Fibroblast of peridontal ligament (primary cell): ENCODE measurements around the gene MAFB.
A peak's percentile ranks its signal among the peaks of the same experiment; 100 is the strongest.

Source experiments
- DNase-seq: peaks from one replicate; pipeline ENCODE4 v3.0.0-alpha.2; 2010; ENCODE audit errors: extremely low read depth

MAFB gene

GRCh38 chr20:40703975-40704530, 15.0 kb upstream of the MAFB start:
- no peak for DNase-seq

GRCh38 chr20:40702504-40702903, 13.5 kb upstream of the MAFB start:
- peak; percentile 11 for DNase-seq

- DNase-seq, result no peak
Observed at GRCh38 chr20:40698744-40699143, 9.7 kb upstream of the MAFB start.

GRCh38 chr20:40698281-40698680, 9.2 kb upstream of the MAFB start:
- no peak for DNase-seq

GRCh38 chr20:40697541-40697940, 8.5 kb upstream of the MAFB start:
- no peak for DNase-seq

GRCh38 chr20:40695214-40695613, 6.2 kb upstream of the MAFB start:
- DNase-seq, result no peak

GRCh38 chr20:40694246-40694645, 5.2 kb upstream of the MAFB start:
- DNase-seq, result no peak

- no peak for DNase-seq
Observed at GRCh38 chr20:40692240-40693011, 3.4 kb upstream of the MAFB start.

- no peak for DNase-seq
Observed at GRCh38 chr20:40691566-40692239, 2.7 kb upstream of the MAFB start.

- no peak for DNase-seq
Observed at GRCh38 chr20:40690836-40691565, 2.0 kb upstream of the MAFB start.

GRCh38 chr20:40689943-40690835, 1.2 kb upstream of the MAFB start:
- DNase-seq, result peak; percentile 85

- peak; percentile 12 for DNase-seq
Observed at GRCh38 chr20:40688129-40689099, 622 bp downstream of the MAFB start.

GRCh38 chr20:40687384-40688128, 1.5 kb downstream of the MAFB start:
- peak; percentile 11 for DNase-seq

GRCh38 chr20:40686893-40687292, 2.1 kb downstream of the MAFB start:
- DNase-seq, result no peak

- DNase-seq, result no peak
Observed at GRCh38 chr20:40686434-40686882, 2.6 kb downstream of the MAFB start.

- DNase-seq, result no peak
Observed at GRCh38 chr20:40685349-40685748, 3.7 kb downstream of the MAFB start.

- DNase-seq, result no peak
Observed at GRCh38 chr20:40683894-40684268, 5.2 kb downstream of the MAFB start.

GRCh38 chr20:40683221-40683893, 5.7 kb downstream of the MAFB start:
- no peak for DNase-seq
